GM19193 (cell line): ENCODE results near the gene UBALD1.

ENCODE experiments used
- POLR2A ChIP-seq: IDR thresholded peaks from 4 replicates; pipeline ENCODE4 v1.6.1; 2011; ENCODE audit not compliant: insufficient read depth, insufficient read length; ENCODE audit errors: extremely low read depth

UBALD1 gene

GRCh38 chr16:4610011-4611005, 4.4 kb downstream of the UBALD1 start:
- TF ChIP-seq POLR2A = no peak

DNA sequence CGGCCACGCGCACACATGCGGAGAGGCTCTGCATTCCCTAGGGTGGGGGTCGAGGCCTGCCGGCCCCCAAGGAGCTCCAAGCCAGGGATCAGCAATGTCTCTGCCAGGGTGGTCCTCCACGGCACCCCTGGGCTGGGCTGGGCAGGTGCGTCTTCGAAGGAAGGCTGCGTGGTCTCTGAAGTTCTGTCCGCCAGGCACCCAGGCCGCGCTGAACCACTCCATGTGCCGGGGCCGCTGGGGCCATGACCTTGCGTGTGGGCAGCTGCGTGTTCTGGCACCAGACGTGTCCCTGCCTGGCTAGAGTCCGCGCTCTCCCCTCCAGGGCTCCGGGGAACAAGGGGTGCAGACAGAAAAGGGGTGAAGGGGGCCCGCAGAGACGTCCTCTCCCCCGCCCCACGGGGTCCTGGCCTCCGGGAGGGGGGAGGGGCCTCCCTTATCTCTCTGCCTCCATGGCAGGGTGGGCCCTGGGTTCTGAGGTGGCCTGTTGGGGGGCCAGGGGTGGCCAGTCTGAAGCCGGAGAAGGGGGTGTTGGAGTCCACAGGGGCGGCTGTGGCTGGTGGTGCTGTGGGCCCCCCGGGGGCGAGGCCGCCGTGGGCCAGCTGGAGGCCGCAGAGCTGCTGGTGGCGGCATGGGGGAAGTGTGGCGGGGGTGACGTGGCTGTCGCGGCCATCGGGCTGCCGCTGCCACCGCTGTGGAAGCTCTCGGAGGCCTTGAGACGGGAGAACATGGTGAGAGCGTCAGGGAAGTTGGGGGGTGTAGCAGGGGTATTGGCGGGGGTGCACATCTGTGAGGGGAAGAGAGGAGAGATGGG, 5.3 kb downstream of the UBALD1 start:
- no peak for TF ChIP-seq POLR2A

DNA sequence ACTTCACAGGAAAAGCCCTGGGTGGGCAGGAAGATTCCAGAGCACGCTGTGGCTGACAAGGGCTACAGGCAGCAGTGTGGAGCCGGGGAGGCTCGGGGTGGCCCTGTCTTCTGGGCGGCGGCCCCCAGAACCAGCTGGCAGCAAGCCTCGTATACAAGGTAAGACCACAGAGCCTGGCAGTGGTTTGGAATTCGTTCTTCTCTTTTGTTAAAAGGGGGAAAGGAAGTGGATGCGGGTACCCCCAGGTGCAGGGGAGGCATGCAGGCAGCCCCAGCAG, 6.0 kb downstream of the UBALD1 start:
- no peak for TF ChIP-seq POLR2A

- TF ChIP-seq POLR2A = no peak
These were observed 6.6 kb downstream of the UBALD1 start for GRCh38 chr16:4607841-4608703.

GRCh38 chr16:4606354-4606753, 8.3 kb downstream of the UBALD1 start:
- no peak for TF ChIP-seq POLR2A

- no peak for TF ChIP-seq POLR2A
These were observed 10.3 kb downstream of the UBALD1 start for GRCh38 chr16:4604401-4604800.

- TF ChIP-seq POLR2A = no peak
These were observed 11.0 kb downstream of the UBALD1 start for GRCh38 chr16:4603624-4604170.

- TF ChIP-seq POLR2A = no peak
These were observed 12.4 kb downstream of the UBALD1 start for GRCh38 chr16:4602331-4602730.

GRCh38 chr16:4601864-4602186, 12.9 kb downstream of the UBALD1 start:
- TF ChIP-seq POLR2A = no peak

DNA sequence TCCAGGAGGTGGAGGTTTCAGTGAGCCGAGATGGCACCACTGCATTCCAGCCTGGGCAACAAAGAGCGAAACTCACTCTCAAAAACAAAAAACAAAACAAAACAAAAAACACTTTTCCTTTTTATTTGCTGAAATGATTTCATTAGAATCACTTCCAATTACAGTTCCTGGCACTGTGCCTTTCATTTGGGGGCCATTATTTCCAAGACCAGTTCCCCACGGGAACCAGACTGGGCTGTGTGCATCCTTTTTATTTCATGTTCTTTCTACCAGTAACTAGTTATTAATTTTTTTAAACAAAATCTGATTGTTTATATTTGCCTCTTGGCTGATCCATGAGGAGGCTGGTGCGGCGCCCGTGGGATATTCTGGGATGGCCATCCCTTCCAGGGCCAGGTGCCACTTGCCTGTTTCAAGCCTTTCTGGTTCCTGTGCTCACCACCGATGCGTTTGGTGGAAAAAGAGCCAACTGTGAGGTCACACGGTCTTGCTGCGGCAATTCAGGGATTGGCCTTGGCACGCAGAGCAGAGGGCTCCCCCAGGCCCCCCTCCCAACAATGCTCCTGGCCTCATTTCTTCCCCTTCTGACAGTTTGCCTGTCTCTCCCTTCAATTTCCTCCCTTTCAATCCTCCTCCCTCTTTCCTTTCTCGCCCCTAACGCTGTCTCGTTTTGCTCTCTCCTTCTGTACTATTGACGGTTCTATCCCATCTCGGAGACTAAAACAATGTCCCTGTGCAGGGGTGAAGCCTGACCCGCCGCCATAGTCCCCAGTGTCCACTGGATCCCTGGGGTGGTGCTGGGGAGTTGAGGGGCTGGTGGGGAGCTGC, 13.4 kb downstream of the UBALD1 start:
- TF ChIP-seq POLR2A = no peak

GRCh38 chr16:4599545-4599944, 15.1 kb downstream of the UBALD1 start:
- no peak for TF ChIP-seq POLR2A

GRCh38 chr16:4599037-4599436, 15.7 kb downstream of the UBALD1 start:
- TF ChIP-seq POLR2A = no peak

DNA sequence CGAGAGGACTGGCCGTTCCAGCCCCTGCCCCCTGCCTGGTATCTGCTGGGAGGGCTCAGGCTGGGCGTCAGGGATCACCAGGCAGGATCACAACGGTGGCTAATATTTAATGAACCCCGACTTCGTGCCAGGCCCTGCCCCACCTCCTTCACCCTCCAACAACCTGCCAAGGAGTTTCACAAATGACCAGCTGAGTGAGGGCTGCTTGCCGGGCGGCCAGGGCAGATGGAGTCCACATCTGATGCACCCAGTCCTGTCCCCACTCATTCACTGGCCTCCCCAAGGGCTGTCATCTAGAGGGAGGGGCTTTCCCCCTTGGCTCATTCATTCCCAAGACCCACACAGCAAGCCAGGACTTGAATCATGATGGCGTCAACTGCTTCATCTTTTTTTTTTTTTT, 17.5 kb downstream of the UBALD1 start:
- TF ChIP-seq POLR2A = no peak
